A673 (cell line): ENCODE measurements around the gene CALR3.

Source experiments
- CTCF ChIP-seq: fragments of 300-800, 200-600 bp; sonication (generic); conservative IDR thresholded peaks from 2 replicates; pipeline ENCODE4 v1.5.1; 2017; ENCODE audit warnings: low read depth, mild to moderate bottlenecking, antibody characterized with exemption, low read length, moderate library complexity, mixed read lengths
- EZH2 ChIP-seq: fragments of 200-600 bp; sonication (generic); IDR thresholded peaks from 2 replicates; pipeline ENCODE4 v1.6.1; 2017; ENCODE audit warnings: borderline replicate concordance, low read depth, mild to moderate bottlenecking, mixed read lengths, antibody characterized with exemption, low read length; ENCODE audit not compliant: poor library complexity, severe bottlenecking

- TF ChIP-seq EZH2 = no peak
- no peak for TF ChIP-seq CTCF
Measured at GRCh38 chr19:16522559-16523377, 26.8 kb upstream of the CALR3 start.
